K562 (cell line): Measurements from ENCODE around the gene CD93. TPM values are rescaled to one million over a fixed set of nuclear protein-coding genes. Genes with fewer than 3 reads are reported as not detected.

Experiments used
- ATAC-seq: fragments of 200-7000 bp; cut with Tn5 transposase; 3 replicates; pipeline ENCODE4 v1.9.1; 2020; ENCODE audit warnings: moderate library complexity
- BruUV-seq: library from RNA; stranded (reverse); fragments of 400-500 nt; replicated peaks from 2 replicates; lab custom pipeline; 2021; lab: Mats Ljungman, UMichigan
- CTCF ChIA-PET: fragments of 300-600 bp; formaldehyde crosslinking; extraction: SDS; loops from one replicate; lab custom pipeline; 2021; ENCODE audit warnings: low intra/inter-chr PET ratio; lab: Yijun Ruan, JAX
- POLR2A ChIA-PET: fragments of 300-600, 350-650 bp; sonication (Branson Sonifier 250); formaldehyde crosslinking; extraction: SDS; loops from one replicate; lab custom pipeline; 2021; ENCODE audit warnings: antibody characterized with exemption, inconsistent platforms; lab: Yijun Ruan, JAX
- DNase-seq, 4 experiments: peaks; one replicate each; pipeline versions ENCODE4 v3.0.0 to v3.0.0-alpha.2; 2011 to 2018; ENCODE audit warnings: low spot score in 3 of 4, mixed read lengths in 3 of 4; ENCODE audit errors: extremely low read depth in 1 of 4
- FAIRE-seq: peaks from 2 replicates; lab custom pipeline; 2011; peaks lifted over from hg19 to GRCh38; lab: Jason Lieb, UNC
- H2AFZ ChIP-seq: 2 replicates; pipeline ENCODE4 v1.6.0; 2011; ENCODE audit warnings: low read depth, low read length, control low read depth, inconsistent platforms
- H3K27ac ChIP-seq: fragments of 200-600 bp; 3 replicates; pipeline ENCODE4 v1.8.0; 2011; ENCODE audit warnings: low read depth, mild to moderate bottlenecking, control low read depth, inconsistent platforms, low read length, moderate library complexity, mixed read lengths; ENCODE audit errors: extremely low read depth
- H3K27me3 ChIP-seq, 2 experiments: fragments of 300-600 bp in 1 of 2; 2 replicates in 1 of 2; 3 replicates in 1 of 2; pipeline versions ENCODE4 v1.6.0 to v1.8.0; 2011; ENCODE audit warnings: inconsistent platforms in 2 of 2, low read length in 2 of 2, mild to moderate bottlenecking in 1 of 2, mixed read lengths in 1 of 2, moderate library complexity in 1 of 2; ENCODE audit not compliant: control insufficient read depth in 2 of 2, insufficient read depth in 2 of 2
- H3K36me3 ChIP-seq: fragments of 300-600 bp; 3 replicates; pipeline ENCODE4 v1.8.0; 2011; ENCODE audit warnings: mild to moderate bottlenecking, low read length, inconsistent platforms; ENCODE audit not compliant: control insufficient read depth, insufficient read depth
- H3K4me1 ChIP-seq, 2 experiments: fragments of 200-600 bp in 1 of 2; replicated peaks in 1 of 2; 2 replicates in 1 of 2; 3 replicates in 1 of 2; pipeline versions ENCODE4 v1.5.1 to v1.8.0; 2011; ENCODE audit warnings: inconsistent platforms in 2 of 2, low read length in 2 of 2, mild to moderate bottlenecking in 1 of 2, mixed read lengths in 1 of 2, moderate library complexity in 1 of 2; ENCODE audit not compliant: control insufficient read depth in 2 of 2, insufficient read depth in 2 of 2
- H3K4me2 ChIP-seq: 2 replicates; pipeline ENCODE4 v1.6.1; 2011; ENCODE audit warnings: low read length, control low read depth, inconsistent platforms, mixed read lengths; ENCODE audit not compliant: insufficient read depth
- H3K4me3 ChIP-seq: fragments of 200-600 bp; sonication (generic), shearing (Covaris generic); 2 replicates; pipeline ENCODE4 v1.5.1; 2016; ENCODE audit warnings: control low read depth, inconsistent platforms
- H3K79me2 ChIP-seq: fragments of 200-600 bp; 3 replicates; pipeline ENCODE4 v1.8.0; 2011; ENCODE audit warnings: low read length, inconsistent platforms; ENCODE audit not compliant: control insufficient read depth, insufficient read depth
- H3K9ac ChIP-seq, 2 experiments: 2 replicates each; pipeline versions ENCODE4 v1.6.0 to v1.6.1; 2011; ENCODE audit warnings: low read depth in 2 of 2, low read length in 2 of 2, control low read depth in 1 of 2, inconsistent platforms in 1 of 2, mild to moderate bottlenecking in 1 of 2, mixed read lengths in 1 of 2; ENCODE audit not compliant: insufficient read depth in 1 of 2
- H3K9me1 ChIP-seq: one replicate; pipeline ENCODE4 v1.6.0; 2011; ENCODE audit warnings: inconsistent platforms, mild to moderate bottlenecking, low read length, moderate library complexity; ENCODE audit not compliant: control insufficient read depth, insufficient read depth
- H3K9me3 ChIP-seq: replicated peaks from 2 replicates; pipeline ENCODE4 v1.5.1; 2011; ENCODE audit warnings: low read depth, low read length, inconsistent platforms; ENCODE audit not compliant: control insufficient read depth, insufficient read depth
- H4K20me1 ChIP-seq: replicated peaks from 2 replicates; pipeline ENCODE4 v1.6.1; 2011; ENCODE audit warnings: low read length, inconsistent platforms, mixed read lengths; ENCODE audit not compliant: control insufficient read depth, insufficient read depth
- BHLHE40 ChIP-seq: IDR thresholded peaks from 2 replicates; pipeline ENCODE4 v1.6.1; 2011; ENCODE audit warnings: low read length, improper control_type of control experiment
- MEF2D ChIP-seq: conservative IDR thresholded peaks from 2 replicates; pipeline ENCODE4 v1.6.1; 2016; ENCODE audit warnings: low read depth, missing genetic modification characterization, missing compliant biosample characterization
- NFE2 ChIP-seq: IDR thresholded peaks from 2 replicates; pipeline ENCODE4 v1.6.1; 2014; ENCODE audit warnings: antibody characterized with exemption, low read depth
- RBBP5 ChIP-seq: fragments of 200-600 bp; sonication (generic); IDR thresholded peaks from 2 replicates; pipeline ENCODE4 v1.6.1; 2012; ENCODE audit warnings: borderline replicate concordance, mild to moderate bottlenecking, low read length, control low read depth, inconsistent platforms; ENCODE audit not compliant: insufficient read depth, poor library complexity, severe bottlenecking
- ZFP30 ChIP-seq: fragments of 250-450 bp; sonication (Bioruptor Pico); IDR thresholded peaks from 2 replicates; pipeline ENCODE4 v1.8.0; 2022; ENCODE audit warnings: moderate library complexity, mild to moderate bottlenecking, inconsistent platforms, borderline replicate concordance
- WGBS: fragments of 100-300 bp; shearing (Covaris generic); methylation state at CpG from one replicate; pipeline ENCODE4 v1.1.6; 2016; ENCODE audit warnings: low coverage, mixed read lengths; ENCODE audit not compliant: insufficient coverage; ENCODE audit errors: missing lambda C conversion rate; 5-methylcytosine and 5-hydroxymethylcytosine counted together
- in situ Hi-C: fragments of 300-500 bp; cut with MboI; formaldehyde crosslinking; loops from 4 replicates; pipeline ENCODE4 v1.15.0; 2018; ENCODE audit warnings: inconsistent platforms, mixed read lengths
- intact Hi-C: fragments of 100-400 bp; cut with micrococcal nuclease; formaldehyde crosslinking; loops from 2 replicates; pipeline ENCODE4 v1.14.2; 2022
- polyA plus RNA-seq, 8 experiments: library from polyadenylated mRNA; depleted of rRNA in 4 of 8; stranded (reverse) in 5 of 8; unstranded in 3 of 8; fragments of >200 nt; fragmentation: Nextera tagmentation in 2 of 8; fragmentation: Illumina TruSeq in 1 of 8; extraction: Ambion mirVana in 2 of 8; extraction: Trizol in 1 of 8; gene quantifications; 2 replicates each; pipeline versions ENCODE4 v1.2.1 to v1.2.3, GENCODE V29; 2011 to 2014; ENCODE audit warnings: inconsistent platforms in 1 of 8, missing spikeins in 1 of 8
- total RNA-seq, 7 experiments: library from RNA; depleted of rRNA in 6 of 7; stranded (reverse); fragments of >200 nt in 6 of 7; fragmentation: Illumina TruSeq in 2 of 7; extraction: Trizol in 2 of 7; gene quantifications; 2 replicates each; pipeline versions ENCODE4 v1.2.1 to v1.2.3, GENCODE V29; 2011 to 2021; ENCODE audit warnings: low replicate concordance in 1 of 7
- TF ChIP-seq, protein P1 (sequence below): fragments of 250-450 bp; sonication (Bioruptor Pico); IDR thresholded peaks from 2 replicates; pipeline ENCODE4 v1.4.0; 2020; ENCODE audit warnings: mild to moderate bottlenecking, moderate library complexity, borderline replicate concordance
- TF ChIP-seq, protein P2 (sequence below): fragments of 250-450 bp; sonication (Bioruptor Pico); IDR thresholded peaks from 2 replicates; pipeline ENCODE4 v1.5.0; 2021

CD93 gene
- total and polyA plus RNA-seq, 9 of the 15 experiments (the other 6 are each of a cell fraction or from before 2014, with no cell fraction given) = 0.03 to 0.20 (median 0.05) TPM

GRCh38 chr20:23103284-23104018, 17.3 kb upstream of the CD93 start (continued):
- TF ChIP-seq, protein P1, sequence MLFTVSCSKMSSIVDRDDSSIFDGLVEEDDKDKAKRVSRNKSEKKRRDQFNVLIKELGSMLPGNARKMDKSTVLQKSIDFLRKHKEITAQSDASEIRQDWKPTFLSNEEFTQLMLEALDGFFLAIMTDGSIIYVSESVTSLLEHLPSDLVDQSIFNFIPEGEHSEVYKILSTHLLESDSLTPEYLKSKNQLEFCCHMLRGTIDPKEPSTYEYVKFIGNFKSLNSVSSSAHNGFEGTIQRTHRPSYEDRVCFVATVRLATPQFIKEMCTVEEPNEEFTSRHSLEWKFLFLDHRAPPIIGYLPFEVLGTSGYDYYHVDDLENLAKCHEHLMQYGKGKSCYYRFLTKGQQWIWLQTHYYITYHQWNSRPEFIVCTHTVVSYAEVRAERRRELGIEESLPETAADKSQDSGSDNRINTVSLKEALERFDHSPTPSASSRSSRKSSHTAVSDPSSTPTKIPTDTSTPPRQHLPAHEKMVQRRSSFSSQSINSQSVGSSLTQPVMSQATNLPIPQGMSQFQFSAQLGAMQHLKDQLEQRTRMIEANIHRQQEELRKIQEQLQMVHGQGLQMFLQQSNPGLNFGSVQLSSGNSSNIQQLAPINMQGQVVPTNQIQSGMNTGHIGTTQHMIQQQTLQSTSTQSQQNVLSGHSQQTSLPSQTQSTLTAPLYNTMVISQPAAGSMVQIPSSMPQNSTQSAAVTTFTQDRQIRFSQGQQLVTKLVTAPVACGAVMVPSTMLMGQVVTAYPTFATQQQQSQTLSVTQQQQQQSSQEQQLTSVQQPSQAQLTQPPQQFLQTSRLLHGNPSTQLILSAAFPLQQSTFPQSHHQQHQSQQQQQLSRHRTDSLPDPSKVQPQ (CRISPR knock-in tag) = no peak

- H3K9ac ChIP-seq = no peak overlapping the region
- peaks cover 0 to 5% of the 10 kb centered on the region in 2 experiments; a peak in 3 of 5 replicates for H3K4me1 ChIP-seq
- no peak overlapping the region for H3K27ac ChIP-seq
- no peaks in the 10 kb centered on the region for H4K20me1 ChIP-seq
- no peaks in the 10 kb centered on the region for H3K27me3 ChIP-seq
- no peaks in the 10 kb centered on the region for H3K9me1 ChIP-seq
- WGBS = 61% methylated on average over 5 of the region's 5 CpGs
- intact Hi-C loops = no loop called here
- no TSS peak for BruUV-seq
- no peak overlapping the region for H3K4me2 ChIP-seq
- FAIRE-seq (no peak), ATAC-seq (no peak), DNase-seq (no peak)
- H3K9me3 ChIP-seq = no peaks in the 10 kb centered on the region
- in situ Hi-C loops = no loop called here
- CTCF ChIA-PET = no interaction called here
- H3K36me3 ChIP-seq = no peaks in the 10 kb centered on the region
- H3K4me3 ChIP-seq = no peak overlapping the region
- POLR2A ChIA-PET = interaction anchor here (0.9 kb wide), 1 partner anchor 13 kb away, joined by 3 read pairs; no protein-coding TSS in a partner anchor
- no peak overlapping the region for H2AFZ ChIP-seq
- no peaks in the 10 kb centered on the region for H3K79me2 ChIP-seq
- TF ChIP-seq RBBP5 = no peak
- no peak for TF ChIP-seq BHLHE40
- TF ChIP-seq MEF2D (tag) = no peak
- no peak for TF ChIP-seq ZFP30
- TF ChIP-seq, protein P2, sequence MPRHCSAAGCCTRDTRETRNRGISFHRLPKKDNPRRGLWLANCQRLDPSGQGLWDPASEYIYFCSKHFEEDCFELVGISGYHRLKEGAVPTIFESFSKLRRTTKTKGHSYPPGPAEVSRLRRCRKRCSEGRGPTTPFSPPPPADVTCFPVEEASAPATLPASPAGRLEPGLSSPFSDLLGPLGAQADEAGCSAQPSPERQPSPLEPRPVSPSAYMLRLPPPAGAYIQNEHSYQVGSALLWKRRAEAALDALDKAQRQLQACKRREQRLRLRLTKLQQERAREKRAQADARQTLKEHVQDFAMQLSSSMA (CRISPR knock-in tag) = no peak
- TF ChIP-seq NFE2 = no peak
These were observed 15.7 kb upstream of the CD93 start for GRCh38 chr20:23101696-23102406.
